BE2C (cell line): ENCODE results near the gene DGLUCY.

ENCODE experiments used
- DNase-seq: peaks from one replicate; pipeline ENCODE4 v3.0.0-alpha.2; 2020
- H3K27me3 ChIP-seq: fragments of 250-450 bp; sonication (Bioruptor Pico); 2 replicates; pipeline ENCODE4 v1.5.1; 2020; ENCODE audit warnings: mild to moderate bottlenecking
- H3K36me3 ChIP-seq: fragments of 250-450 bp; sonication (Bioruptor Pico); 2 replicates; pipeline ENCODE4 v1.5.1; 2020; ENCODE audit warnings: mild to moderate bottlenecking
- H3K4me1 ChIP-seq: fragments of 250-450 bp; sonication (Bioruptor Pico); 2 replicates; pipeline ENCODE4 v1.5.1; 2020
- H3K4me3 ChIP-seq: 2 replicates; pipeline ENCODE4 v1.5.1; 2011; ENCODE audit warnings: low read depth, low read length
- H3K9me3 ChIP-seq: fragments of 250-450 bp; sonication (Bioruptor Pico); 2 replicates; pipeline ENCODE4 v1.5.1; 2020
- TF ChIP-seq, protein P1 (sequence below): IDR thresholded peaks from 2 replicates; pipeline ENCODE4 v1.5.1; 2012; ENCODE audit warnings: mild to moderate bottlenecking, low read depth, low read length

Gene DGLUCY

GRCh38 chr14:91127401-91127801 is 13.5 kb downstream of the DGLUCY start:
- H3K9me3 ChIP-seq, result no peaks in the 10 kb centered on the region; the same call in 1 of the 2 replicates
- H3K4me3 ChIP-seq, result no peak overlapping the region
- H3K36me3 ChIP-seq, result no peaks in the 10 kb centered on the region
- TF ChIP-seq, protein P1, sequence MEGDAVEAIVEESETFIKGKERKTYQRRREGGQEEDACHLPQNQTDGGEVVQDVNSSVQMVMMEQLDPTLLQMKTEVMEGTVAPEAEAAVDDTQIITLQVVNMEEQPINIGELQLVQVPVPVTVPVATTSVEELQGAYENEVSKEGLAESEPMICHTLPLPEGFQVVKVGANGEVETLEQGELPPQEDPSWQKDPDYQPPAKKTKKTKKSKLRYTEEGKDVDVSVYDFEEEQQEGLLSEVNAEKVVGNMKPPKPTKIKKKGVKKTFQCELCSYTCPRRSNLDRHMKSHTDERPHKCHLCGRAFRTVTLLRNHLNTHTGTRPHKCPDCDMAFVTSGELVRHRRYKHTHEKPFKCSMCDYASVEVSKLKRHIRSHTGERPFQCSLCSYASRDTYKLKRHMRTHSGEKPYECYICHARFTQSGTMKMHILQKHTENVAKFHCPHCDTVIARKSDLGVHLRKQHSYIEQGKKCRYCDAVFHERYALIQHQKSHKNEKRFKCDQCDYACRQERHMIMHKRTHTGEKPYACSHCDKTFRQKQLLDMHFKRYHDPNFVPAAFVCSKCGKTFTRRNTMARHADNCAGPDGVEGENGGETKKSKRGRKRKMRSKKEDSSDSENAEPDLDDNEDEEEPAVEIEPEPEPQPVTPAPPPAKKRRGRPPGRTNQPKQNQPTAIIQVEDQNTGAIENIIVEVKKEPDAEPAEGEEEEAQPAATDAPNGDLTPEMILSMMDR, result no peak
- peak; percentile 30 for DNase-seq
- H3K27me3 ChIP-seq, result no peaks in the 10 kb centered on the region
- no peaks in the 10 kb centered on the region for H3K4me1 ChIP-seq

- no peak overlapping the region for H3K4me3 ChIP-seq
- DNase-seq, result no peak
- H3K4me1 ChIP-seq, result no peaks in the 10 kb centered on the region
- no peaks in the 10 kb centered on the region for H3K27me3 ChIP-seq
- TF ChIP-seq, protein P1, result no peak
- no peaks in the 10 kb centered on the region for H3K36me3 ChIP-seq
- no peaks in the 10 kb centered on the region; the same call in 1 of the 2 replicates for H3K9me3 ChIP-seq
Observed at GRCh38 chr14:91127924-91128323, 14.1 kb downstream of the DGLUCY start.

DNA sequence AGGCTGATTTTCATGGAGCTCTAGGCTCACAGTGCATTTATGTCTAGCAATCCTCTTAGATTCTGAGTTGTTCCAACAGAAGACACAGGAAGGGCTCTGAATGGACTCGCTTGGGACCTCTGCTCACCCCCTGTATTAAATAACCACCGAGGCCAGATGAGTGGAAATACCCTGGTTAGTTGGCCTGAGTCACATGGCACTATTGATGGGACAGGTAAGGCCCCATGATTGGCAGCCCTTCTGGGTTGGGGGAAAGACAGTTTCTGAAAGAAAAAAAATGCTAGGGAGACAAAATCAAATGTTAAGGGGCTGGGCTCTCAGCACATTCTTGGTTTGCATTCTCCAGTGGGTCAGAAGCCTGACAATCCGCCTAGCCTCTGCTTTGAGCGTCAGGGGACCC is 14.8 kb downstream of the DGLUCY start:
- Histone ChIP-seq H3K4me3 (no peak overlapping the region), H3K27me3 (no peaks in the 10 kb centered on the region), H3K9me3 (no peaks in the 10 kb centered on the region; the same call in 1 of the 2 replicates), H3K4me1 (no peaks in the 10 kb centered on the region), H3K36me3 (no peaks in the 10 kb centered on the region)
- no peak for DNase-seq
- TF ChIP-seq, protein P1, result no peak

GRCh38 chr14:91129261-91129660 is 15.4 kb downstream of the DGLUCY start:
- Histone ChIP-seq H3K27me3 (no peaks in the 10 kb centered on the region), H3K4me3 (no peak overlapping the region), H3K4me1 (no peaks in the 10 kb centered on the region), H3K36me3 (no peaks in the 10 kb centered on the region), H3K9me3 (no peaks in the 10 kb centered on the region; the same call in 1 of the 2 replicates)
- TF ChIP-seq, protein P1, result no peak
- DNase-seq, result no peak

DNA sequence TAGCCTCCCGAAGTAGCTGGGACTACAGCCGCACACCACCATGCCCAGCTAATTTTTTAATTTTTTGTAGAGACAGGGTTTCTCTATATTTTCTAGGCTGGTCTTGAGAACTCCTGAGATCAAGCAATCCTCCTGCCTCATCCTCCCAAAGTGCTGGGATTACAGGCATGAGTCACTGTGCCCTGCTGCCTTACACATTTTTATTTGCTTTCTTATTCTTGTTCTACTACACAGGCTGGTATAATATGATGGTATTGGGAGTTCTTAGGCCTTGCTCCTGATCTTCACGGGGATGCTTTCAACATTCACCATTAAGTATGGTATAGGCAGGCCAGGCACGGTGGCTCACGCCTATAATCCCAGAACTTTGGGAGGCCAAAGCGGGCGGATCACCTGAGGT is 21.2 kb downstream of the DGLUCY start:
- Histone ChIP-seq H3K4me1 (no peaks in the 10 kb centered on the region), H3K4me3 (no peak overlapping the region), H3K9me3 (no peaks in the 10 kb centered on the region), H3K36me3 (no peaks in the 10 kb centered on the region), H3K27me3 (no peaks in the 10 kb centered on the region)
- TF ChIP-seq, protein P1, result no peak
- DNase-seq, result no peak

DNA sequence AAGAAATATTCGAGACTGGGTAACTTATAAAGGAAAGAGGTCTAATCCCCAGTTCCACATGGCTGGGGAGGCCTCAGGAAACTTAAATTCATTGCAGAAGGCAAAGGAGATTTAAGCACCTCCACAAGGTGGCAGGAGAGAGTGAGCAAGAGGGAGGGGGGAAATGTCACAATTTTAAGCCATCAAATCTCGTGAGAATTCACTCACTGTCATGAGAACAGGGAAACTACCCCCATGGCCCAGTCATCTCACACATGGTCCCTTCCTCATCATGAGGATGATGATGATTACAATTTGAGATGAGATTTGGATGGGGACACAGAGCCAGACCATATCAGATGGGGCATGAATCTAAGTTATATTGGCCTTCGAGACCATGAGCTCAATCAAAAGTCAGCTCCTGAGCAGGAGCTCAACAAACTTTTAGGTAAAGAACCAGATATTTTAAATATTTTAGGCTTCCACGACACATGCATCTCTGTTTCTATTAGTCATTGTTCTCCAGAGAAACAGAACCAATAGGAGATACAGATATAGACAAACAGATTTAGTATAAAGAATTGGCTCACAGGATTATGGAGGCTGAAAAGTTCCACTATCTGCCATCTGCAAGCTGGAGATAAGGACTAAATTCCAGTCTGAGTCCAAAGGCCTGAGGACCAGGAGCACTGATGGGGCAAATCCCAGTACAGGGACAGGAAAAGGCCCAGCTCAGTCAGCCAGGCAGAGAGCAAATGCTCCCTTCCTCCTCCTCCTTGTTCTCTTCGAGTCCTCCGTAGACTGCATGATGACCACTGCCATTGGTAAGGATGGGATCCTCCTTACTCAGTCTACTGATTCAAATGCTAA is 24.9 kb downstream of the DGLUCY start:
- TF ChIP-seq, protein P1, result peak; percentile 69
- Histone ChIP-seq H3K9me3 (no peaks in the 10 kb centered on the region), H3K27me3 (no peaks in the 10 kb centered on the region), H3K36me3 (no peaks in the 10 kb centered on the region), H3K4me1 (no peaks in the 10 kb centered on the region), H3K4me3 (no peak overlapping the region)
- DNase-seq, result peak; percentile 44
